SK-N-MC (cell line): ENCODE measurements around the gene CYB5R4.

Experiments used
- DNase-seq: peaks from one replicate; pipeline ENCODE4 v3.0.0-alpha.2; 2011; ENCODE audit warnings: low read depth, low spot score
- H3K27ac ChIP-seq: fragments of 200-600 bp; sonication (generic); 2 replicates; pipeline ENCODE4 v1.5.1; 2016; ENCODE audit warnings: mixed run types
- H3K36me3 ChIP-seq: fragments of 200-600 bp; sonication (generic); 2 replicates; pipeline ENCODE4 v1.6.1; 2017; ENCODE audit warnings: antibody characterized with exemption, low read length, mixed read lengths; ENCODE audit not compliant: insufficient read depth
- H3K4me3 ChIP-seq: fragments of 200-600 bp; sonication (generic); 2 replicates; pipeline ENCODE4 v1.5.1; 2016
- H3K9ac ChIP-seq: fragments of 200-600 bp; sonication (generic); 2 replicates; pipeline ENCODE4 v1.8.0; 2017; ENCODE audit warnings: mixed run types, mixed read lengths; ENCODE audit not compliant: insufficient read length
- H3K9me3 ChIP-seq: fragments of 200-600 bp; sonication (generic); 2 replicates; pipeline ENCODE4 v1.6.1; 2017; ENCODE audit warnings: low read depth, mild to moderate bottlenecking, antibody characterized with exemption, low read length, moderate library complexity, mixed read lengths
- EZH2 ChIP-seq: fragments of 200-600 bp; sonication (generic); IDR thresholded peaks from one replicate; pipeline ENCODE4 v1.6.1; 2017; ENCODE audit warnings: antibody characterized with exemption
- FOXP2 ChIP-seq: optimal IDR thresholded peaks from 2 replicates; pipeline ENCODE3; 2011; ENCODE audit warnings: mild to moderate bottlenecking, moderate library complexity; ENCODE audit not compliant: insufficient read depth; ENCODE audit errors: extremely low read length, control extremely low read depth
- POLR2AphosphoS5 ChIP-seq: IDR thresholded peaks from 2 replicates; pipeline ENCODE4 v1.6.1; 2012; ENCODE audit warnings: mild to moderate bottlenecking, low read depth, low read length, borderline replicate concordance

CYB5R4 gene

GRCh38 chr6:83872386-83873118 is 13.1 kb downstream of the CYB5R4 start:
- no peak overlapping the region for H3K27ac ChIP-seq
- peaks cover 4% of the 10 kb centered on the region for H3K36me3 ChIP-seq
- no peak for TF ChIP-seq FOXP2
- DNase-seq, result no peak
- no peak overlapping the region for H3K4me3 ChIP-seq
- H3K9me3 ChIP-seq, result no peaks in the 10 kb centered on the region
- H3K9ac ChIP-seq, result no peak overlapping the region

GRCh38 chr6:83873869-83874268 is 14.4 kb downstream of the CYB5R4 start:
- DNase-seq, result no peak
- H3K27ac ChIP-seq, result no peak overlapping the region
- TF ChIP-seq FOXP2 (no peak), POLR2AphosphoS5 (no peak), EZH2 (no peak)
- no peaks in the 10 kb centered on the region for H3K36me3 ChIP-seq
- H3K9me3 ChIP-seq, result no peaks in the 10 kb centered on the region
- no peak overlapping the region for H3K9ac ChIP-seq
- H3K4me3 ChIP-seq, result no peak overlapping the region

- no peak overlapping the region for H3K9ac ChIP-seq
- TF ChIP-seq FOXP2, result no peak
- H3K4me3 ChIP-seq, result no peak overlapping the region
- H3K36me3 ChIP-seq, result no peaks in the 10 kb centered on the region
- H3K9me3 ChIP-seq, result no peaks in the 10 kb centered on the region
- no peak for DNase-seq
- H3K27ac ChIP-seq, result no peak overlapping the region
Measured at GRCh38 chr6:83875843-83876242, 16.4 kb downstream of the CYB5R4 start.

GRCh38 chr6:83878902-83879644 is 19.6 kb downstream of the CYB5R4 start:
- Histone ChIP-seq H3K36me3 (no peaks in the 10 kb centered on the region), H3K27ac (no peak overlapping the region), H3K9ac (no peak overlapping the region), H3K9me3 (no peaks in the 10 kb centered on the region), H3K4me3 (no peak overlapping the region)
- no peak for DNase-seq
- no peak for TF ChIP-seq POLR2AphosphoS5
- no peak for TF ChIP-seq EZH2
- TF ChIP-seq FOXP2, result no peak

- no peak overlapping the region for H3K4me3 ChIP-seq
- no peaks in the 10 kb centered on the region for H3K36me3 ChIP-seq
- DNase-seq, result no peak
- TF ChIP-seq EZH2, result no peak
- no peak for TF ChIP-seq FOXP2
- no peak for TF ChIP-seq POLR2AphosphoS5
- H3K9me3 ChIP-seq, result no peaks in the 10 kb centered on the region
- H3K9ac ChIP-seq, result no peak overlapping the region
- no peak overlapping the region for H3K27ac ChIP-seq
Measured at GRCh38 chr6:83879746-83880145, 20.3 kb downstream of the CYB5R4 start.

GRCh38 chr6:83883240-83883639 is 23.8 kb downstream of the CYB5R4 start:
- no peaks in the 10 kb centered on the region for H3K36me3 ChIP-seq
- DNase-seq, result no peak
- H3K9ac ChIP-seq, result no peak overlapping the region
- no peak for TF ChIP-seq FOXP2
- TF ChIP-seq EZH2, result no peak
- TF ChIP-seq POLR2AphosphoS5, result no peak
- no peaks in the 10 kb centered on the region for H3K9me3 ChIP-seq
- no peak overlapping the region for H3K27ac ChIP-seq
- H3K4me3 ChIP-seq, result no peak overlapping the region

- H3K9me3 ChIP-seq, result no peaks in the 10 kb centered on the region
- H3K27ac ChIP-seq, result no peak overlapping the region
- TF ChIP-seq FOXP2 (no peak), POLR2AphosphoS5 (no peak), EZH2 (no peak)
- H3K36me3 ChIP-seq, result no peaks in the 10 kb centered on the region
- H3K9ac ChIP-seq, result no peak overlapping the region
- DNase-seq, result peak; percentile 28
- no peak overlapping the region for H3K4me3 ChIP-seq
Measured at GRCh38 chr6:83884523-83884922, 25.0 kb downstream of the CYB5R4 start.

- H3K9me3 ChIP-seq, result no peaks in the 10 kb centered on the region
- no peaks in the 10 kb centered on the region for H3K36me3 ChIP-seq
- no peak for DNase-seq
- H3K27ac ChIP-seq, result no peak overlapping the region
- H3K9ac ChIP-seq, result no peak overlapping the region
- no peak overlapping the region for H3K4me3 ChIP-seq
- TF ChIP-seq EZH2, result no peak
- TF ChIP-seq FOXP2, result no peak
- TF ChIP-seq POLR2AphosphoS5, result no peak
Measured at GRCh38 chr6:83885984-83886383, 26.5 kb downstream of the CYB5R4 start.

GRCh38 chr6:83889621-83890020 is 30.1 kb downstream of the CYB5R4 start:
- no peaks in the 10 kb centered on the region for H3K9me3 ChIP-seq
- no peak overlapping the region for H3K9ac ChIP-seq
- DNase-seq, result no peak
- no peak for TF ChIP-seq POLR2AphosphoS5
- no peak for TF ChIP-seq EZH2
- no peak for TF ChIP-seq FOXP2
- H3K4me3 ChIP-seq, result no peak overlapping the region
- H3K36me3 ChIP-seq, result no peaks in the 10 kb centered on the region
- H3K27ac ChIP-seq, result no peak overlapping the region

- Histone ChIP-seq H3K9me3 (no peaks in the 10 kb centered on the region), H3K27ac (no peak overlapping the region), H3K9ac (no peak overlapping the region), H3K36me3 (no peaks in the 10 kb centered on the region), H3K4me3 (no peak overlapping the region)
- no peak for DNase-seq
- TF ChIP-seq POLR2AphosphoS5, result no peak
Measured at GRCh38 chr6:83890520-83890919, 31.0 kb downstream of the CYB5R4 start.
